Stimulated activated CD8-positive, alpha-beta memory T cell treated with anti-CD3 and anti-CD28 coated beads, Interleukin-2, amount 100 ng/mL, for 1 hour (primary cell): ENCODE data around the gene SLC24A3.
A peak's percentile ranks its signal among the peaks of the same experiment; 100 is the strongest.

Experiments used
- DNase-seq, 2 donors: peaks; one replicate each; pipeline ENCODE4 v3.0.0-alpha.2; 2020; ENCODE audit warnings: low read depth in 2 of 2

The SLC24A3 gene

GRCh38 chr20:19546648-19547047 is 334.2 kb downstream of the SLC24A3 start:
- no peak for DNase-seq

- no peak for DNase-seq
Measured at GRCh38 chr20:19547547-19547946, 335.1 kb downstream of the SLC24A3 start.

GRCh38 chr20:19549896-19550295 is 337.5 kb downstream of the SLC24A3 start:
- DNase-seq, result no peak

GRCh38 chr20:19552221-19553180 is 340.1 kb downstream of the SLC24A3 start:
- DNase-seq, result no peak

- no peak for DNase-seq
Measured at GRCh38 chr20:19554666-19555065, 342.2 kb downstream of the SLC24A3 start.

- no peak for DNase-seq
Measured at GRCh38 chr20:19555726-19556125, 343.3 kb downstream of the SLC24A3 start.

- DNase-seq, result no peak
Measured at GRCh38 chr20:19557291-19557690, 344.8 kb downstream of the SLC24A3 start.

- DNase-seq, result no peak
Measured at GRCh38 chr20:19560881-19561480, 348.5 kb downstream of the SLC24A3 start.

GRCh38 chr20:19562426-19562825 is 350.0 kb downstream of the SLC24A3 start:
- DNase-seq, result no peak

GRCh38 chr20:19564261-19564660 is 351.8 kb downstream of the SLC24A3 start:
- no peak for DNase-seq

- DNase-seq, result no peak
Measured at GRCh38 chr20:19565736-19566135, 353.3 kb downstream of the SLC24A3 start.

- no peak for DNase-seq
Measured at GRCh38 chr20:19566226-19566945, 353.9 kb downstream of the SLC24A3 start.

- DNase-seq, result no peak
Measured at GRCh38 chr20:19568128-19568527, 355.7 kb downstream of the SLC24A3 start.

- DNase-seq, result no peak
Measured at GRCh38 chr20:19571996-19572395, 359.6 kb downstream of the SLC24A3 start.

GRCh38 chr20:19577692-19578091 is 365.2 kb downstream of the SLC24A3 start:
- DNase-seq, result no peak

- no peak for DNase-seq
Measured at GRCh38 chr20:19582782-19583181, 370.3 kb downstream of the SLC24A3 start.

- peak; percentile 3 to 10 for DNase-seq
Measured at GRCh38 chr20:19583532-19584175, 371.2 kb downstream of the SLC24A3 start.

GRCh38 chr20:19588241-19588640 is 375.8 kb downstream of the SLC24A3 start:
- no peak for DNase-seq

GRCh38 chr20:19588732-19589131 is 376.3 kb downstream of the SLC24A3 start:
- no peak for DNase-seq

GRCh38 chr20:19589787-19590362 is 377.4 kb downstream of the SLC24A3 start:
- no peak for DNase-seq

GRCh38 chr20:19590382-19590781 is 377.9 kb downstream of the SLC24A3 start:
- no peak for DNase-seq

- no peak for DNase-seq
Measured at GRCh38 chr20:19593762-19594161, 381.3 kb downstream of the SLC24A3 start.
